Spinal cord (tissue), 10 donors: ENCODE measurements around the gene HIVEP1. TPM values are rescaled to one million over a fixed set of nuclear protein-coding genes. Genes with fewer than 3 reads are reported as not detected.

Experiments
- DNase-seq, 6 donors: peaks; one replicate each; pipeline versions ENCODE4 v3.0.0 to v3.0.0-alpha.2; 2013 to 2015; ENCODE audit warnings: low spot score in 6 of 6, low read depth in 4 of 6
- H3K27ac ChIP-seq: one replicate; pipeline ENCODE4 v1.5.1; 2013; ENCODE audit warnings: low read depth, low read length, control low read depth
- H3K27me3 ChIP-seq: one replicate; pipeline ENCODE4 v1.6.1; 2013; ENCODE audit warnings: low read length; ENCODE audit not compliant: control insufficient read depth, insufficient read depth
- H3K36me3 ChIP-seq: one replicate; pipeline ENCODE4 v1.6.1; 2013; ENCODE audit warnings: low read length; ENCODE audit not compliant: control insufficient read depth, insufficient read depth
- H3K4me1 ChIP-seq: one replicate; pipeline ENCODE4 v1.6.1; 2013; ENCODE audit warnings: low read length; ENCODE audit not compliant: control insufficient read depth, insufficient read depth
- H3K4me3 ChIP-seq: one replicate; pipeline ENCODE4 v1.5.1; 2013; ENCODE audit warnings: low read depth, low read length, control low read depth
- H3K9me3 ChIP-seq: one replicate; pipeline ENCODE4 v1.6.1; 2013; ENCODE audit warnings: low read length; ENCODE audit not compliant: control insufficient read depth, insufficient read depth
- WGBS: methylation state at CpG from one replicate; pipeline ENCODE4 v1.1.5; 2013; ENCODE audit warnings: missing lambda C conversion rate; ENCODE audit not compliant: insufficient coverage; 5-methylcytosine and 5-hydroxymethylcytosine counted together
- polyA plus RNA-seq, 2 donors: library from polyadenylated mRNA; unstranded; fragments of 120-200 nt; gene quantifications; one replicate each; pipeline ENCODE4 v1.2.1, GENCODE V29; 2013; ENCODE audit not compliant: insufficient read length in 2 of 2
- total RNA-seq, 2 donors: library from RNA; depleted of rRNA in 1 of 2; stranded (reverse); fragments of 120-200 nt in 1 of 2; fragments of >200 nt in 1 of 2; gene quantifications; one replicate each; pipeline versions ENCODE4 v1.2.3 to v1.2.4, GENCODE V29; 2013 to 2014
- donor health status: healthy.

HIVEP1 gene
- total and polyA plus RNA-seq, 4 donors: 20.4 to 29.6 (median 22.5) TPM

DNA sequence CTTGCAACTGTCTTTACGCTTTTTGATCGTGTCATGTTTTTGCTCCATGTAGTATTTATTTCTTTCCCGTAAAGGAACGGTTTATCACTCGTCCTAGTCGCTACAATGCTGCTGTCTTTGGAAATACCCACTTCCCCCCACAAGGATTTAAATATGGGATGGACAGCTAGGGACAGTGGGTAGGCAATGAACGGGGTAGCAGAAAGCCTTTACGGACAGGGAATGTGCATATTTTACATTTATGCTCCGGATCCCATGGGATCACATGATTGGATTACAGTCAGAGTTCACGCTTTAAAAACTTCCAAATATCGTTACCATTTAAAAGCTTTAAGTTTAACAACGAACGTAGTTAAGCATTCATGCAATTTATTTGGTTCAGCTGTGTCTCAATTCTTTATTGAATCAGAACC is 1.2 kb downstream of the HIVEP1 start:
- no peak for DNase-seq
- peak overlapping the region; percentile 86 for H3K4me3 ChIP-seq
- H3K27me3 ChIP-seq: no peaks in the 10 kb centered on the region
- no peaks in the 10 kb centered on the region for H3K9me3 ChIP-seq
- H3K36me3 ChIP-seq: peaks cover 14% of the 10 kb centered on the region
- peak overlapping the region; percentile 94 for H3K27ac ChIP-seq
- no CpG with 5 or more reads among the region's 13 CpGs for whole genome bisulfite sequencing
- H3K4me1 ChIP-seq: peaks cover 7% of the 10 kb centered on the region

DNA sequence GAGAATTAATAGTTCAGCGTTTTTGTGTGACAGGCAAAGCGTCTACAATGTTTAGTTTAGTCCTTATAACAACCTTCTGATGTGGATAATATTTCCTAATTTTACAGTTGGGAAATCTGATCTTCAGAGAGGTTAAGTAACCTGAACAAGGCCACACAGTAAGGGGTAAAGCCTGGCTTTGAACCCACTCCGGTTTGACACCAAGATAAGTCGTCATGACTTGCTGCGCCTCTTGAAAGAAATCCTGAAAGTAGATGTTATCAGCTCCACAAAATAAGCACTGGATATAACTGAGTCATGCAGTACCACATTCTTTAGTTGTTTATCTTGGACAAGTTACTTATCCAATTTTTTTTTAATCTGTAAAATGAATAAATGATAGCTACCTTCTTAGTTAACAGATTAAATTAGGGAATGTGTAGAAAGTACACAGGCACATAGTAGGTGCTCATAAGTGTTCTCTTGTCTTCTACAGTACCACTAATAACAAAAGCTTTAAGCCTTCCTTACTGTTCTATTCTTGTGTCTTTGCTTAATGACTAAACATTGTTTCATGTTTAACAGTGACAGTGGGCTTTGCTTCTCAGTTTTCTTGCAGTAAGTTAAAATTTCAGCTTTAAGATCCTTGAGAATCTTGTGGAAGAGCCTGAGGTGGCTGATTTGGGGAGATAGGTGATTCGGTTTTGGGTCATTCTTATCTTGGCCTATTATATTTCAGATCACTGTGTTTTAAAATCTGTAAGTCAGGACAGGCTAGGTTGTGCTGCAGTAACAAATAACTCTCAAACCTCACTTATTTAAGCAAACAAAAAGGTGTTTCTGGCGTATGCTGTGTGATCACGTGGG is 2.1 kb downstream of the HIVEP1 start:
- Histone ChIP-seq H3K4me3 (no peak overlapping the region), H3K27me3 (no peaks in the 10 kb centered on the region), H3K27ac (no peak overlapping the region), H3K4me1 (peaks cover 6% of the 10 kb centered on the region), H3K9me3 (no peaks in the 10 kb centered on the region), H3K36me3 (peaks cover 20% of the 10 kb centered on the region)
- WGBS: 100% methylated on average over 1 of the region's 8 CpGs
- DNase-seq: no peak

DNA sequence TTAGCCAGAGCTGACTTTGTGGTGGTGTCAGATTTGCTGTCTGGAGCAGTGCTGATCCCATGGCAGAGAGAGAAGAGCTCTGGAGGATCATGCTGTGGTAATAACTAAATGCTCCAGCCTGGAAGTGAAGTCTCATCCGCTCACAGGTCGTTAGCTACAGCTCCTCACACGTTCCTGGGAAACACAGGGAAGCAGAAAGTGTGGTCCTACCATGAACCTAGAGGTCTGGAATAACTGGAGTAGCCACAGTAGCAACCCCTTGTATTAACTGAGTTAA is 2.7 kb downstream of the HIVEP1 start:
- Histone ChIP-seq H3K4me3 (no peak overlapping the region), H3K27me3 (no peaks in the 10 kb centered on the region), H3K36me3 (peaks cover 20% of the 10 kb centered on the region), H3K27ac (no peak overlapping the region), H3K4me1 (peaks cover 5% of the 10 kb centered on the region), H3K9me3 (no peaks in the 10 kb centered on the region)
- DNase-seq: no peak
- no CpG with 5 or more reads among the region's 3 CpGs for WGBS

- H3K27ac ChIP-seq: no peak overlapping the region
- no peaks in the 10 kb centered on the region for H3K27me3 ChIP-seq
- no peak for DNase-seq
- no peaks in the 10 kb centered on the region for H3K4me1 ChIP-seq
- no peaks in the 10 kb centered on the region for H3K9me3 ChIP-seq
- peaks cover 24% of the 10 kb centered on the region for H3K36me3 ChIP-seq
- 100% methylated on average over 4 of the region's 10 CpGs for WGBS
- H3K4me3 ChIP-seq: no peak overlapping the region
Observed at GRCh38 chr6:12017263-12017662, 5.2 kb downstream of the HIVEP1 start.

- Histone ChIP-seq H3K36me3 (peaks cover 24% of the 10 kb centered on the region), H3K9me3 (no peaks in the 10 kb centered on the region), H3K27me3 (no peaks in the 10 kb centered on the region), H3K4me1 (no peaks in the 10 kb centered on the region), H3K27ac (no peak overlapping the region), H3K4me3 (no peak overlapping the region)
- DNase-seq: no peak
- WGBS: 93% methylated on average over 30 of the region's 34 CpGs
Observed at GRCh38 chr6:12017876-12018401, 5.8 kb downstream of the HIVEP1 start.

GRCh38 chr6:12020187-12020791 is 8.2 kb downstream of the HIVEP1 start:
- no peak overlapping the region for H3K27ac ChIP-seq
- peaks cover 24% of the 10 kb centered on the region for H3K36me3 ChIP-seq
- DNase-seq: no peak
- no peaks in the 10 kb centered on the region for H3K9me3 ChIP-seq
- H3K27me3 ChIP-seq: no peaks in the 10 kb centered on the region
- H3K4me1 ChIP-seq: no peaks in the 10 kb centered on the region
- WGBS: 88% methylated on average over 9 of the region's 12 CpGs
- H3K4me3 ChIP-seq: no peak overlapping the region

GRCh38 chr6:12022481-12022880 is 10.4 kb downstream of the HIVEP1 start:
- no peak for DNase-seq
- Histone ChIP-seq H3K27me3 (no peaks in the 10 kb centered on the region), H3K4me1 (no peaks in the 10 kb centered on the region), H3K9me3 (no peaks in the 10 kb centered on the region), H3K36me3 (peaks cover 18% of the 10 kb centered on the region), H3K27ac (no peak overlapping the region), H3K4me3 (no peak overlapping the region)
- WGBS: no CpG with 5 or more reads among the region's 1 CpG

DNA sequence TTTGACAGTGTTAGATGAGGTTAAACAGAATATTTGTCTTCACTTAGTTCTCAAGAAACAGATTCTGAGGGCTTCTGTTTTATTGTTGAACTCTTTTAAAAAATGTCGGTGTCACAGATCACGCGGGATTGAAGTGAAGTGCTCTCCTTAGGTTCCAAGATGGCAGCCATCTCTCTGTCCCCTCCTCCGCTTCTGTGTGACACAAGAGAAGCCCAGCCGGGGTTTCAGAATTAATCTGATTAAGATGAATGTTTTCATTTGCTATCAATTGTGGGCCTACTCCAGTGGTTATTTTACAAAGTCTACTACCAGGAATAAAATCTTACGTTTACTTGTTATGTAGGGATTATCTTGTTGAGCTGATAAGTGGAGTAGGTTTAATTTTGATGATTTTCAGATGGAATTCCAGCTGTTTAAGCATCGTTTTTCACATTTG is 10.9 kb downstream of the HIVEP1 start:
- 100% methylated on average over 2 of the region's 7 CpGs for WGBS
- peaks cover 13% of the 10 kb centered on the region for H3K36me3 ChIP-seq
- H3K4me1 ChIP-seq: no peaks in the 10 kb centered on the region
- H3K9me3 ChIP-seq: no peaks in the 10 kb centered on the region
- no peak overlapping the region for H3K4me3 ChIP-seq
- H3K27ac ChIP-seq: no peak overlapping the region
- H3K27me3 ChIP-seq: no peaks in the 10 kb centered on the region
- peak in 1 of 6 donors; percentile 22 for DNase-seq

GRCh38 chr6:12024216-12024615 is 12.1 kb downstream of the HIVEP1 start:
- Histone ChIP-seq H3K36me3 (peaks cover 4% of the 10 kb centered on the region), H3K27me3 (no peaks in the 10 kb centered on the region), H3K4me1 (no peaks in the 10 kb centered on the region), H3K27ac (no peak overlapping the region), H3K4me3 (no peak overlapping the region), H3K9me3 (no peaks in the 10 kb centered on the region)
- DNase-seq: peak in 1 of 6 donors; percentile 29
- WGBS: no CpG with 5 or more reads among the region's 2 CpGs
